Stimulated activated naive B cell treated with anti-CD40 and anti-IgM and Interleukin-4, amounts not matched to agents 10 μg/mL and 1 μg/mL and 100 μg/mL, for 72 hours (primary cell): ENCODE measurements around the gene LMNB1.
"Not testable (repeated sequence)": the region's sequence is repeated elsewhere in the genome, so short reads cannot be mapped to it uniquely, and the experiment has no call there.

ENCODE experiments used
- ATAC-seq, 2 donors: fragments of 150-1000 bp; cut with Tn5 transposase; replicated peaks; 2 replicates each; pipeline ENCODE4 v1.10.0; 2021; ENCODE audit warnings: moderate library complexity in 1 of 2
- DNase-seq: peaks from one replicate; pipeline ENCODE4 v3.0.0; 2021
- H3K27ac Mint-ChIP-seq: one replicate; pipeline ENCODE4 v1.8.0; 2022; ENCODE audit warnings: mild to moderate bottlenecking, mixed read lengths
- H3K27me3 Mint-ChIP-seq, 2 donors: one replicate each; pipeline ENCODE4 v1.8.0; 2022; ENCODE audit warnings: mixed read lengths in 2 of 2
- H3K36me3 Mint-ChIP-seq, 2 donors: one replicate each; pipeline ENCODE4 v1.8.0; 2022; ENCODE audit warnings: mixed read lengths in 2 of 2, mild to moderate bottlenecking in 1 of 2
- H3K4me1 Mint-ChIP-seq, 2 donors: one replicate each; pipeline ENCODE4 v1.8.0; 2022; ENCODE audit warnings: mixed read lengths in 2 of 2, mild to moderate bottlenecking in 1 of 2
- H3K4me3 Mint-ChIP-seq, 2 donors: one replicate each; pipeline ENCODE4 v1.8.0; 2022; ENCODE audit warnings: mild to moderate bottlenecking in 2 of 2, mixed read lengths in 2 of 2, moderate library complexity in 1 of 2
- H3K9me3 Mint-ChIP-seq, 2 donors: one replicate each; pipeline ENCODE4 v1.8.0; 2022; ENCODE audit warnings: mixed read lengths in 2 of 2, mild to moderate bottlenecking in 1 of 2

LMNB1 gene

DNA sequence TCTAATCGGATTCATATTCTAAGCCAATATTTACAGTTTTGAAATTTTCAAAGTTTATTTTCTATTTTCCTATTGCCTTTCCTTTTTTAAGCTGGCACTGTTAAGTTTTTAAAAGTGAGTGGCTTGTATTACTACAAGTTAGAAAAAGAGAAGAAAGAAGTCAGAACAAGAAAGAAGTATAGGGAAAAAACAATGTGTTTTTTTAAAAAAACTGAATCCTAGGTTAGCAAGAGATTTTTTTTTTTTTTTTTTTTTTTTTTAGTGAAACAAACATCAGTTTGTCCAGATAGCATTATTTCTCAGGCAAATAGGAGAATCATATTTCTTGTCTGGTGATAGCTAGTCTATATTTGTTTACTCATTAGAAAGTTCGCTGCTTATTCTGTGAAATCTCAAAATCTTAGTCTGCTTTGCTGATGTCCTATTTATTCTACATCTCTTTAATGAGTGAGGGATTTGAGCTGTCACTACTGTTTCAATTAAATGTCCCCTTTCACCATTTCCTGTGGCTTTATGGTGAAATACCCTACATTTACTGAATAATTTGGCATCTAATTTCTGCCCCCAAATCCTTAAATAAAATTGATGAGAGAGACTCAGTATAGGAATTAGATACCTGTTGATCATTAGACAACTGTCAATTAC is 19.1 kb upstream of the LMNB1 start:
- no peak for ATAC-seq
- H3K36me3 Mint-ChIP-seq, result no peaks in the 10 kb centered on the region
- H3K9me3 Mint-ChIP-seq, result no peaks in the 10 kb centered on the region
- peak overlapping the region; percentile 60 to 69 for H3K4me3 Mint-ChIP-seq
- DNase-seq, result no peak
- peak overlapping the region; percentile 38 for H3K27ac Mint-ChIP-seq
- H3K4me1 Mint-ChIP-seq, result peaks cover 22 to 48% of the 10 kb centered on the region in 2 donors
- no peaks in the 10 kb centered on the region for H3K27me3 Mint-ChIP-seq

- Mint-ChIP-seq H3K27me3 (no peaks in the 10 kb centered on the region), H3K4me1 (peaks cover 19 to 51% of the 10 kb centered on the region in 2 donors), H3K27ac (no peak overlapping the region), H3K9me3 (no peaks in the 10 kb centered on the region), H3K4me3 (no peak overlapping the region), H3K36me3 (no peaks in the 10 kb centered on the region)
- ATAC-seq, result no peak
- no peak for DNase-seq
These were observed 13.6 kb upstream of the LMNB1 start for GRCh38 chr5:126763371-126763770.

DNA sequence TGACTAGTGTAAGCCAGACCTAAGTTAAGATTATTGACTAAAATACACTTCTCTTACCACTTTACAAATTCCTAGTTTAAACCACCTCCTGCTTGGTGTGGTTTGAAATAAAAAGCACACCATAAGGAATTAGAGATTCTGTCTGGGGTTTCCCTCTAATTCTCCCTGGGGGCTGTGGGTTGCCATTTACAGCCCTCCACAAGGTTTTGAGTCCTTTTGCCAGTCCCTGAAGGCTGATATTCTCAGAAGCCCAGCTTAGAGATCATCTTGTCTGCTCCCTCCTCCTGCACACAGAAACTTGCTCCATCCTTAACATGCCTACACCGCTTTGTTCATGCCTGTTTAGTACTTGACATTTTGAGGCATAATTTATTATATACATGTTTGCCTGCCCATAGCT is 7.2 kb upstream of the LMNB1 start:
- no peak for DNase-seq
- Mint-ChIP-seq H3K27ac (no peak overlapping the region), H3K4me1 (peaks cover 10 to 32% of the 10 kb centered on the region in 2 donors), H3K27me3 (no peaks in the 10 kb centered on the region), H3K36me3 (no peaks in the 10 kb centered on the region), H3K4me3 (peak overlapping the region; percentile 4 to 29), H3K9me3 (no peaks in the 10 kb centered on the region)
- ATAC-seq, result peak; percentile 78 to 95

DNA sequence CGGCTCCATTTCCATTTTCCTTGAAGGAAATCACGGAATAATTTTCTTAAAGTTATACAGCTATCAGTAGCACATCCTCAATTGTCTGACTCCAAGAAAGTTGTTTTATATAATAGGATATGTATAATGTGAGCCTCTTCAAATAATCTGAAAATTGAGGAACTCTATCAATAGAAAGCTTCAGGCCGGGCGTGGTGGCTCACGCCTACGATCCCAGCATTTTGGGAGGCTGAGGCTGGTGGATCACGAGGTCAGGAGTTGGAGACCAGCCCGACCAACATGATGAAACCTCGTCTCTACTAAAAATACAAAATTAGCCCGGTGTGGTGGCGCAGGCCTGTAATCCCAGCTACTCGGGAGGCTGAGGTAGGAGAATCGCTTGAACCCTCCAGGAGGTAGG is 3.4 kb upstream of the LMNB1 start:
- H3K4me3 Mint-ChIP-seq, H3K27ac Mint-ChIP-seq, H3K27me3 Mint-ChIP-seq, ATAC-seq, H3K36me3 Mint-ChIP-seq, DNase-seq, H3K9me3 Mint-ChIP-seq: not testable (repeated sequence)
- peaks cover 10 to 27% of the 10 kb centered on the region in 2 donors for H3K4me1 Mint-ChIP-seq

GRCh38 chr5:126774595-126774994 is 2.3 kb upstream of the LMNB1 start:
- H3K27ac Mint-ChIP-seq, H3K9me3 Mint-ChIP-seq, H3K27me3 Mint-ChIP-seq, H3K36me3 Mint-ChIP-seq, H3K4me3 Mint-ChIP-seq, ATAC-seq, DNase-seq: not testable (repeated sequence)
- peaks cover 9 to 29% of the 10 kb centered on the region in 2 donors for H3K4me1 Mint-ChIP-seq

DNA sequence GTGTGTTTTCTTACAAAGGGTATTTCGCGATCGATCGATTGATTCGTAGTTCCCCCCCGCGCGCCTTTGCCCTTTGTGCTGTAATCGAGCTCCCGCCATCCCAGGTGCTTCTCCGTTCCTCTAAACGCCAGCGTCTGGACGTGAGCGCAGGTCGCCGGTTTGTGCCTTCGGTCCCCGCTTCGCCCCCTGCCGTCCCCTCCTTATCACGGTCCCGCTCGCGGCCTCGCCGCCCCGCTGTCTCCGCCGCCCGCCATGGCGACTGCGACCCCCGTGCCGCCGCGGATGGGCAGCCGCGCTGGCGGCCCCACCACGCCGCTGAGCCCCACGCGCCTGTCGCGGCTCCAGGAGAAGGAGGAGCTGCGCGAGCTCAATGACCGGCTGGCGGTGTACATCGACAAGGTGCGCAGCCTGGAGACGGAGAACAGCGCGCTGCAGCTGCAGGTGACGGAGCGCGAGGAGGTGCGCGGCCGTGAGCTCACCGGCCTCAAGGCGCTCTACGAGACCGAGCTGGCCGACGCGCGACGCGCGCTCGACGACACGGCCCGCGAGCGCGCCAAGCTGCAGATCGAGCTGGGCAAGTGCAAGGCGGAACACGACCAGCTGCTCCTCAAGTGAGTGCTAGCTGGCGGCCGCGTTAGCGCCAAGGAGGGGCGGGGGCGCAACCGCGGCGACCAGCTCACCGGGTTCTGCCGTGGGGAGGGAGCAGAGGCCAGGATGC is 480 bp downstream of the LMNB1 start:
- H3K4me3 Mint-ChIP-seq, result peak overlapping the region; percentile 98
- no peaks in the 10 kb centered on the region for H3K9me3 Mint-ChIP-seq

DNA sequence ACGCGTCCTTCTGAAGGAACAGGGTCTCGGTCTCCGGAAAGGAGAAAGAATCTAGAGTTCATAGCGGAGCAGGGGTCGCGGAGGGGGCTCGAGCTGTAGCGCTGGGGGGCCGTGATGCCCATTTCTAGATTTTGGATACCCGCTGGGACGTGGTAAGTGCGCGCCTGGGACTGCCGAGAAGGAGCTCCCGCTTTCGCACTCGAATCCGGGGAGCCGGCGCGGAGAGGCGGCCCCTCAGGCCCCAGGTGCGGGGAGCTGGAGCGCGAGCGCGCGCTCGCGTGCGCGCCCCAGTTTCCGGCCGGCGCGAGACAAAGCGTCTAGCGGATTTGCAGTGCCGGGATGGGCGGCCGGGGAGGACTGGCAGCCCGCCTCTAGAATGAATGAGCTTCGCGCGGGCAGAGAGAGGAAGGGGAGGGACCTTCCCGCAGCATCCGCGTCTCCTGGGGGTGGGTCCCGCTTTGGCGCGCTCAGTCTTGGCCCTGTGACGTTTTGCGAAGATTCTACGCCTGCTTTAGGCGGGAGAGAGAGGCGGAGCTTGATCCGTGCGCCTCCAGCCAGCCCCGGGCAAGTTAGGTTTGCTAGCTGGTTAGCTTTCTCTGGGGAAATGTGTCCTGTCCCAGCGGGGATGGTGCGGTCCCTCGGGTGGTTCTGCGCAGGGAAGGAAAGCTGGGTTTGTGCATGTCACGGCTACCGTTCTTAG is 1.2 kb downstream of the LMNB1 start:
- Mint-ChIP-seq H3K4me3 (peak overlapping the region; percentile 98), H3K9me3 (no peaks in the 10 kb centered on the region), H3K36me3 (peaks cover 8 to 11% of the 10 kb centered on the region in 2 donors), H3K4me1 (peaks cover 7 to 26% of the 10 kb centered on the region in 2 donors), H3K27ac (peak overlapping the region; percentile 98), H3K27me3 (no peaks in the 10 kb centered on the region)
- DNase-seq, result peak; percentile 89
- ATAC-seq, result peak; percentile 74 to 75

More for the DNA sequence above, 480 bp downstream of the LMNB1 start:
- DNase-seq (peak; percentile 56), ATAC-seq (peak; percentile 46 to 51)
- peak overlapping the region; percentile 98 for H3K27ac Mint-ChIP-seq
- peaks cover 8 to 11% of the 10 kb centered on the region in 2 donors for H3K36me3 Mint-ChIP-seq
- peaks cover 7 to 26% of the 10 kb centered on the region in 2 donors for H3K4me1 Mint-ChIP-seq
- no peaks in the 10 kb centered on the region for H3K27me3 Mint-ChIP-seq

DNA sequence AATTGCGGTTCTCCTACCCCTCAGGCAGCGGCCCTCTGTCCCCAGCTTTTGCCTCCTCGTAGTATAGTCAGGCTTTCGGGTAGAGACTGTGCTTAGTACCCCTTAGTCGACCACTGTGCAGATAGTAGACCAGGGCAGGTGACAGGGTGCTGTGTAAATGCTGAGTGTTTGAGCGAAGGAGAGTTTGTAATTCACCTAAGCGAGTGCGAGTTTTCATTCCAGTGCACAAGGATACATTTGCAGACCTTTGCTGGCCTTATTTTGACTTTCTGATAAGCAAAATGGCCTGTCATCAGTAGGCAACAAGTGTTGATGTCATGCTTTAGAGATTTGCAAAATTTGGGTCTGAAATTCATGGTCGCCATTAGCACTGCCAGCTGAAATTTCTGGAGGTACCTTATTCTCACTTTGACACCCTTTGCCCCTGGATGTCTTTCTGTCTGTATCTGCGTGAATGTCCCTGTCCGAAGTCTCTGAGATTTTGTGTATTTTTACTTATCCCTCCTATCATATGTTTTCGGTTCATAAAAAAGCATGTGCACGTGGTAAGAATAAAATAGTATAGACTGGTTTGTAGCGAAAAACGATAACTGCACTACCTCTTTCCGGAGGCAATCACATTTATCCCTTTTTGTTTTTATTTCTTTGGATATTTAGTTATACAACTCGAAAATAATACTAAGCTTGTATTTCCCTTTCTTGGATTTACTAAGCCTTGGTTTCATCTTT is 1.9 kb downstream of the LMNB1 start:
- peaks cover 7 to 26% of the 10 kb centered on the region in 2 donors for H3K4me1 Mint-ChIP-seq
- ATAC-seq, result no peak
- peak overlapping the region; percentile 98 for H3K4me3 Mint-ChIP-seq
- H3K27me3 Mint-ChIP-seq, result no peaks in the 10 kb centered on the region
- H3K36me3 Mint-ChIP-seq, result peaks cover 8 to 11% of the 10 kb centered on the region in 2 donors
- H3K27ac Mint-ChIP-seq, result peak overlapping the region; percentile 98
- H3K9me3 Mint-ChIP-seq, result no peaks in the 10 kb centered on the region
- DNase-seq, result no peak

DNA sequence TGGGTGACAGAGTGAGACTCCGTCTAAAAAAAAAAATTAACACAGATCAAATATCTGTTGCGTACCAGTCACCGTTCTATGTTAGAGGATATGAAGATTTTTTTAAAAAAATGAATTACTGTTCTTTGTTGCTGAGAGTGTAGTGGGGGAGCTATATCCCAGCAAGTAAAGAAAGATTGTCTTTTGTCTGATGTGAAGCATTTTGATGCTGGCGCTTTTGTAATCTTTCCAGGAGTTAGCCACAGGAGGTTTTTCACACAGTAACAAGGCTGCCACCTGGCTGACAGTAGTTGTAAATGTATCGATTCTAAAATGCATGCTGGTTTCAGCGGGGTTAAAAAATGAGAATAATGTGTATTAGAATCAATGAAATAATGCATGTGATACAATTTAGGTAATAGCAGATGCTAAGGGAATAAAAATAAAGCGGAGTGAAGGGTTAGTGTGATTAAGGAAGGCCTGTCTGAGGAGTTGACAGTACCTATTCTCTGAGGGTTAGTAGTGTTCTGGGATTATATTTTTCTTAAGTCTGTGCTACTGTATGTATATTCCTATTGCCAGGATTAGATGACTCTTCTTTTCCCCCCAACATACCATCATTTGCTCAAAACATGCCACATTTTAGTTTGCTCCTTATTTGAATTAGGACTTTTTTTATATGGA is 3.4 kb downstream of the LMNB1 start:
- Mint-ChIP-seq H3K27me3 (no peaks in the 10 kb centered on the region), H3K36me3 (peaks cover 8 to 11% of the 10 kb centered on the region in 2 donors), H3K27ac (no peak overlapping the region), H3K9me3 (no peaks in the 10 kb centered on the region), H3K4me3 (peak overlapping the region in 1 of 2 donors; percentile 98), H3K4me1 (peaks cover 7 to 26% of the 10 kb centered on the region in 2 donors)
- DNase-seq, result no peak
- ATAC-seq, result no peak

DNA sequence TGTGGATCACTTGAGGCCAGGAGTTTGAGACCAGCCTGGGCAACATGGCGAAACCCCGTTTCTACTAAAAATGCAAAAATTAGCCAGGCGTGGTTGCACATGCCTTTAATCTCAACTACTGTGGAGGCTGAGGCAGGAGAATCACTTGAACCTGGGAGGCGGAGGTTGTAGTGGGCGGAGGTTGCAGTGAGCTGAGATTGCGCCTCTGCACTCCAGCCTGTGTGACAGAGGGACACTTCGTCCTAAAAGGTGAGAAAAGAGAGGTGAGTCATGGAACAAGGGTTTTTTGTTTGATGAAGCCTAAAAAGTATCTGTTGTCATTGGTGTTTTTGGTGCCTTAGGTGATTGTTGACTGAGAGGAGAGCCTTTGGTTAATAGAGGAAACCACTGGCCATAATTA is 11.5 kb downstream of the LMNB1 start:
- Mint-ChIP-seq H3K36me3 (peaks cover 11 to 15% of the 10 kb centered on the region in 2 donors), H3K4me1 (peaks cover 21 to 47% of the 10 kb centered on the region in 2 donors)
- H3K9me3 Mint-ChIP-seq, ATAC-seq, H3K4me3 Mint-ChIP-seq, H3K27me3 Mint-ChIP-seq, H3K27ac Mint-ChIP-seq, DNase-seq: not testable (repeated sequence)

DNA sequence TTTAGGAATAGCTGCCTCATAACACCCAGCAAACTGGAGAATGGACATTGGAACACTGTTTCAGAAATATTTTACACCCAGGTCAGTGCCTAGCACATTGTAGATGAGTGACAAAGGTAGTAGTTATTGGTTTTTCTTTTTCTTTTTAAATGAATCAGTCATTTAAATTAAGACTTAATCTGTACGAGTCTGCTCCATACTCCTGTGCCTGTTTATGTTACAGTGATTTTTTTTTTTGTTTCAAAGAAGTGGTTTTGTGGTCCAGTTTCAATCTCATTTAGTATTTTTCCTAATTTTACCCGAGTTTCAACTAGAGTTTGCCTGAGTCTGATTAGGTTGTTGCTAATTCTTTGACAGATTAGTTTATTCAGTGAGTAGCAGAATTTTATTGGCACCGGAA is 16.2 kb downstream of the LMNB1 start:
- no peak overlapping the region for H3K27ac Mint-ChIP-seq
- H3K9me3 Mint-ChIP-seq, result peaks cover 0 to 2% of the 10 kb centered on the region in 2 donors
- H3K4me3 Mint-ChIP-seq, result no peak overlapping the region
- H3K27me3 Mint-ChIP-seq, result no peaks in the 10 kb centered on the region
- peaks cover 18 to 42% of the 10 kb centered on the region in 2 donors for H3K4me1 Mint-ChIP-seq
- ATAC-seq (no peak), DNase-seq (no peak)
- H3K36me3 Mint-ChIP-seq, result peaks cover 12 to 14% of the 10 kb centered on the region in 2 donors

- H3K4me3 Mint-ChIP-seq, H3K9me3 Mint-ChIP-seq, H3K27me3 Mint-ChIP-seq, ATAC-seq, H3K27ac Mint-ChIP-seq, DNase-seq: not testable (repeated sequence)
- Mint-ChIP-seq H3K4me1 (peaks cover 17 to 42% of the 10 kb centered on the region in 2 donors), H3K36me3 (peaks cover 10 to 15% of the 10 kb centered on the region in 2 donors)
These were observed 16.7 kb downstream of the LMNB1 start for GRCh38 chr5:126793648-126794047.

- no peak overlapping the region for H3K27ac Mint-ChIP-seq
- H3K4me1 Mint-ChIP-seq, result peaks cover 17 to 40% of the 10 kb centered on the region in 2 donors
- H3K4me3 Mint-ChIP-seq, result no peak overlapping the region
- no peaks in the 10 kb centered on the region for H3K27me3 Mint-ChIP-seq
- H3K9me3 Mint-ChIP-seq, result peaks cover 0 to 2% of the 10 kb centered on the region in 2 donors
- DNase-seq, result no peak
- no peak for ATAC-seq
- H3K36me3 Mint-ChIP-seq, result peaks cover 9 to 14% of the 10 kb centered on the region in 2 donors
These were observed 17.4 kb downstream of the LMNB1 start for GRCh38 chr5:126794157-126794828.
